Suprapubic skin (tissue), 4 donors: ENCODE data around the gene MICAL2. TPM values are rescaled to one million over a fixed set of nuclear protein-coding genes. Genes with fewer than 3 reads are reported as not detected.

Source experiments
- DNase-seq, 2 donors: peaks; one replicate each; pipeline ENCODE4 v3.0.0-alpha.2; 2019; ENCODE audit warnings: low spot score in 2 of 2
- H3K27ac ChIP-seq: fragments of 200-600 bp; sonication (generic); one replicate; pipeline ENCODE4 v1.5.1; 2019
- H3K27me3 ChIP-seq: fragments of 200-600 bp; sonication (generic); one replicate; pipeline ENCODE4 v1.5.1; 2019
- H3K36me3 ChIP-seq: fragments of 200-600 bp; sonication (generic); one replicate; pipeline ENCODE4 v1.5.1; 2019
- H3K4me1 ChIP-seq: fragments of 200-600 bp; sonication (generic); one replicate; pipeline ENCODE4 v1.5.1; 2019
- H3K4me3 ChIP-seq: fragments of 200-600 bp; sonication (generic); one replicate; pipeline ENCODE4 v1.5.1; 2019; ENCODE audit warnings: mild to moderate bottlenecking
- H3K9me3 ChIP-seq: fragments of 200-600 bp; sonication (generic); one replicate; pipeline ENCODE4 v1.5.1; 2019
- EP300 ChIP-seq: sonication (generic); formaldehyde crosslinking; IDR thresholded peaks from one replicate; pipeline ENCODE4 v1.6.1; 2017; ENCODE audit warnings: antibody characterized with exemption
- POLR2A ChIP-seq, 2 donors: fragments of 450-650 bp; IDR thresholded peaks; one replicate each; pipeline ENCODE4 v1.6.1; 2017; ENCODE audit warnings: antibody characterized with exemption in 2 of 2, mild to moderate bottlenecking in 2 of 2, moderate library complexity in 2 of 2
- POLR2AphosphoS5 ChIP-seq, 3 donors: sonication (generic); formaldehyde crosslinking; IDR thresholded peaks; one replicate each; pipeline ENCODE4 v1.6.1; 2017; ENCODE audit warnings: antibody characterized with exemption in 3 of 3
- WGBS: methylation state at CpG from one replicate; pipeline ENCODE4 v1.1.5; 2018; 5-methylcytosine and 5-hydroxymethylcytosine counted together
- total RNA-seq, 4 donors: library from RNA; depleted of rRNA; stranded (reverse); fragments of >200 nt; gene quantifications; one replicate each; pipeline ENCODE4 v1.1.0, GENCODE V29; 2016
- TF ChIP-seq, protein P1 (sequence below), 2 donors: fragments of 200-600 bp in 1 of 2; fragments of 450-650 bp in 1 of 2; sonication (generic) in 1 of 2; IDR thresholded peaks; one replicate each; pipeline ENCODE4 v1.5.1; 2016 to 2019; ENCODE audit warnings: antibody characterized with exemption in 2 of 2, mild to moderate bottlenecking in 1 of 2, moderate library complexity in 1 of 2

The MICAL2 gene
- total RNA-seq, 4 donors from 2014 or later: 117 to 232 (median 164) TPM

- no peak overlapping the region for H3K4me3 ChIP-seq
- no peaks in the 10 kb centered on the region for H3K27me3 ChIP-seq
- TF ChIP-seq POLR2A (IDR thresholded peaks at IDR 0.05) (no peak), POLR2AphosphoS5 (IDR thresholded peaks at IDR 0.05) (no peak), EP300 (no peak)
- TF ChIP-seq, protein P1, sequence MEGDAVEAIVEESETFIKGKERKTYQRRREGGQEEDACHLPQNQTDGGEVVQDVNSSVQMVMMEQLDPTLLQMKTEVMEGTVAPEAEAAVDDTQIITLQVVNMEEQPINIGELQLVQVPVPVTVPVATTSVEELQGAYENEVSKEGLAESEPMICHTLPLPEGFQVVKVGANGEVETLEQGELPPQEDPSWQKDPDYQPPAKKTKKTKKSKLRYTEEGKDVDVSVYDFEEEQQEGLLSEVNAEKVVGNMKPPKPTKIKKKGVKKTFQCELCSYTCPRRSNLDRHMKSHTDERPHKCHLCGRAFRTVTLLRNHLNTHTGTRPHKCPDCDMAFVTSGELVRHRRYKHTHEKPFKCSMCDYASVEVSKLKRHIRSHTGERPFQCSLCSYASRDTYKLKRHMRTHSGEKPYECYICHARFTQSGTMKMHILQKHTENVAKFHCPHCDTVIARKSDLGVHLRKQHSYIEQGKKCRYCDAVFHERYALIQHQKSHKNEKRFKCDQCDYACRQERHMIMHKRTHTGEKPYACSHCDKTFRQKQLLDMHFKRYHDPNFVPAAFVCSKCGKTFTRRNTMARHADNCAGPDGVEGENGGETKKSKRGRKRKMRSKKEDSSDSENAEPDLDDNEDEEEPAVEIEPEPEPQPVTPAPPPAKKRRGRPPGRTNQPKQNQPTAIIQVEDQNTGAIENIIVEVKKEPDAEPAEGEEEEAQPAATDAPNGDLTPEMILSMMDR (IDR thresholded peaks at IDR 0.05): no peak
- H3K9me3 ChIP-seq: no peaks in the 10 kb centered on the region
- peaks cover 17% of the 10 kb centered on the region for H3K36me3 ChIP-seq
- no peak for DNase-seq
- WGBS: 89% methylated on average over 9 of the region's 9 CpGs
- peak overlapping the region; percentile 48 for H3K27ac ChIP-seq
- H3K4me1 ChIP-seq: peaks cover 31% of the 10 kb centered on the region
These were observed 53.9 kb downstream of the MICAL2 start for GRCh38 chr11:12164061-12165014.

DNA sequence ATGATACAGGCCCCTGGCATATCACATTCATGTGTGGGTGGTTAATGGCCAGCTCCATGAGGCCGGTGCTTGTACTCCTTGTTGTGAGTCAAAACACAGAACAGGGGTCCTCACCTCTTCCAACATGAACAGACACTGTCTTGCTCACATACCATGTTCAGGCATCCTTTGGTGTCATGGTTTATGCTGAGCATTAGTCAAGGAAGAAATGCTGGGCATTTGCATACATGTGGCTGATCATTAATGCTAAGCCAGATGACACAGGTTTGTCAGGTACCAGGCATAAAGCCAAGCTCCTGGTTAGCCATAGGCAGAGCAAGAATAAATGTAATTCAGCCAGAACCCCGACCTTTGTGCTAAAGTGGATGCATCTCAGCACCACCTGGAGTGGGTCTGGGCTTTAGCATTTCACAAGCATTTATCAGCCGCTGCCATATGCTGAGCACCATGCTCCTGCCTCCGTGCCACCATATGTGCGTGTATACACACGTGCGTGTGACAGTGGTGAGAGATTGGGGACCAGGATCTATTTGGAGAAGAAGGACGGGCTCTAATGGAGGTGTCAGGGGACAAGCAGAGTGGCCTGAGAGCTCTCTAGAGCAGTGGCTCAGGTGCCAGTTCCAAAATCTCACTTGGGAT is 55.0 kb downstream of the MICAL2 start:
- no peak for DNase-seq
- Histone ChIP-seq H3K4me1 (peaks cover 21% of the 10 kb centered on the region), H3K4me3 (no peak overlapping the region), H3K36me3 (peaks cover 17% of the 10 kb centered on the region), H3K27ac (peak overlapping the region; percentile 48), H3K9me3 (no peaks in the 10 kb centered on the region), H3K27me3 (no peaks in the 10 kb centered on the region)
- WGBS: 80% methylated on average over 8 of the region's 8 CpGs
- TF ChIP-seq POLR2AphosphoS5 (IDR thresholded peaks at IDR 0.05): no peak
- TF ChIP-seq, protein P1 (IDR thresholded peaks at IDR 0.05): no peak
- no peak for TF ChIP-seq EP300
- TF ChIP-seq POLR2A (IDR thresholded peaks at IDR 0.05): no peak

- no peak for DNase-seq
- peaks cover 17% of the 10 kb centered on the region for H3K36me3 ChIP-seq
- H3K4me1 ChIP-seq: peaks cover 31% of the 10 kb centered on the region
- H3K27me3 ChIP-seq: no peaks in the 10 kb centered on the region
- WGBS: 88% methylated on average over 5 of the region's 5 CpGs
- H3K4me3 ChIP-seq: no peak overlapping the region
- H3K27ac ChIP-seq: no peak overlapping the region
- H3K9me3 ChIP-seq: no peaks in the 10 kb centered on the region
- TF ChIP-seq EP300 (no peak), POLR2AphosphoS5 (IDR thresholded peaks at IDR 0.05) (no peak), POLR2A (IDR thresholded peaks at IDR 0.05) (no peak)
- TF ChIP-seq, protein P1 (IDR thresholded peaks at IDR 0.05): no peak
These were observed 56.1 kb downstream of the MICAL2 start for GRCh38 chr11:12166299-12167060.

DNA sequence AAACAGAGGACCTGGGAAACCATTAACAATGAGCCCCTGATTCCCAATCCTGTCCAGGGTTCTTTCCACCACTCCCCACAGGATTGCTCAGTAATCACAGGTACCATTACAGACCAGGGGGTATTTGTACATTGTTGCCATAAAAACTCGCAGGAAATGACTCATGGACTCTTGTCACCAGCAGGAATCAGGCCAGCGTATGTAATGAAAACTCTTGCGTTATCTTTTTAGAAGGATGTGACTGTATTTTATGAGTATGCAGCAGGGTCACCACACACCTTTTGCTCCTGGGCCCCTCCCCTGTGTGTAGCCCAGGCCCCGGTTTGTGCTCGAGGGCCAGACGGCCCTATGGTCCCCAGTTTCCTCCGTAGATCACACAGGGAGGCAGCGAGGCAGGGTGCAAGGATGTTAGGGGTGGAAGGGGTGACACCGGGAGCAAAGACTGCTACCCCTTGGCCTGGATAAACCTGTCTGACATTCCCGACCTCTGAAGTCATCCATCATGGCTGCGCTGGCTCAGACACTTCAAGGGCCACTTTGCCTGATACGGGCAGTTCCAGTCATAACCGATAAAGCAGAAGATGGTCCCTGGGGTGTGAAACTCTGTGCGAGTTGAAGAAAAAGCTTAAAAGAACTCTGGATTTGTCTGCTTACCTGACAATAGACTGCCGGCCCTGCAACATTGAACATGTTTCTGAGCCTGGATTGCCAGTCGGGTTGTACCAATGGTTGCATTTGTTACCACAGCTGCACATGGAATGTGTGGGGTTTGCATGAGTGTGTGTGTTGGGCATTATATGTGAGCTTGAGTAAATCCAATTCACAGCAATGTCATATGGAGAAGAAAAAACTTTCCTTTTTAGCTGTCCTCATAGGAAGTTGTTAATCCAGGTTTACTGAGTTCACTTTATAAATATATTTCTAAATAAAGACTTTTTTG is 56.9 kb downstream of the MICAL2 start:
- Histone ChIP-seq H3K27ac (no peak overlapping the region), H3K9me3 (no peaks in the 10 kb centered on the region), H3K36me3 (peaks cover 13% of the 10 kb centered on the region), H3K4me3 (no peak overlapping the region), H3K27me3 (no peaks in the 10 kb centered on the region), H3K4me1 (peaks cover 31% of the 10 kb centered on the region)
- no peak for TF ChIP-seq POLR2AphosphoS5 (IDR thresholded peaks at IDR 0.05)
- TF ChIP-seq, protein P1 (IDR thresholded peaks at IDR 0.05): no peak
- TF ChIP-seq POLR2A (IDR thresholded peaks at IDR 0.05): no peak
- WGBS: 83% methylated on average over 11 of the region's 16 CpGs
- no peak for DNase-seq
